GM19025 (cell line): ENCODE measurements around the gene LLGL1.
"Not testable (repeated sequence)": the region's sequence is repeated elsewhere in the genome, so short reads cannot be mapped to it uniquely, and the experiment has no call there.

Experiments
- ATAC-seq: cut with Tn5 transposase; IDR thresholded peaks from one replicate; pipeline ENCODE4 v1.9.1; 2021; ENCODE audit warnings: mild to moderate bottlenecking, low read depth, moderate library complexity; ENCODE audit not compliant: unreplicated experiment

LLGL1 gene

GRCh38 chr17:18191967-18192366 lies 33.5 kb upstream of the LLGL1 start:
- ATAC-seq = no peak

GRCh38 chr17:18194394-18194793 lies 31.0 kb upstream of the LLGL1 start:
- no peak for ATAC-seq

- ATAC-seq = no peak
Measured at GRCh38 chr17:18194804-18195203, 30.6 kb upstream of the LLGL1 start.

GRCh38 chr17:18195246-18195645 lies 30.2 kb upstream of the LLGL1 start:
- ATAC-seq = no peak

- ATAC-seq = no peak
Measured at GRCh38 chr17:18197535-18198194, 27.8 kb upstream of the LLGL1 start.

GRCh38 chr17:18198530-18198929 lies 26.9 kb upstream of the LLGL1 start:
- ATAC-seq = no peak

- ATAC-seq = no peak
Measured at GRCh38 chr17:18201108-18201507, 24.3 kb upstream of the LLGL1 start.

GRCh38 chr17:18203308-18203707 lies 22.1 kb upstream of the LLGL1 start:
- ATAC-seq = no peak

GRCh38 chr17:18205861-18206260 lies 19.6 kb upstream of the LLGL1 start:
- no peak for ATAC-seq

GRCh38 chr17:18206962-18207361 lies 18.5 kb upstream of the LLGL1 start:
- no peak for ATAC-seq

GRCh38 chr17:18208092-18208491 lies 17.3 kb upstream of the LLGL1 start:
- no peak for ATAC-seq

- no peak for ATAC-seq
Measured at GRCh38 chr17:18213666-18214270, 11.7 kb upstream of the LLGL1 start.

- not testable (repeated sequence) for ATAC-seq
Measured at GRCh38 chr17:18216906-18217305, 8.5 kb upstream of the LLGL1 start.

- ATAC-seq = no peak
Measured at GRCh38 chr17:18217412-18218015, 7.9 kb upstream of the LLGL1 start.

- no peak for ATAC-seq
Measured at GRCh38 chr17:18218756-18219415, 6.5 kb upstream of the LLGL1 start.

GRCh38 chr17:18224053-18224386 lies 1.4 kb upstream of the LLGL1 start:
- ATAC-seq = no peak

GRCh38 chr17:18224387-18225120 lies 881 bp upstream of the LLGL1 start:
- ATAC-seq = no peak

GRCh38 chr17:18225642-18226283 lies 328 bp downstream of the LLGL1 start:
- ATAC-seq = peak; percentile 5

- no peak for ATAC-seq
Measured at GRCh38 chr17:18226284-18226945, 980 bp downstream of the LLGL1 start.

GRCh38 chr17:18227635-18228034 lies 2.2 kb downstream of the LLGL1 start:
- no peak for ATAC-seq
